HG02610 (cell line): Measurements from ENCODE around the gene FSD2.
"Not testable (repeated sequence)": the region's sequence is repeated elsewhere in the genome, so short reads cannot be mapped to it uniquely, and the experiment has no call there.

Experiments
- ATAC-seq: cut with Tn5 transposase; IDR thresholded peaks from one replicate; pipeline ENCODE4 v1.9.1; 2021; ENCODE audit warnings: mild to moderate bottlenecking, moderate library complexity; ENCODE audit not compliant: unreplicated experiment

The FSD2 gene

DNA sequence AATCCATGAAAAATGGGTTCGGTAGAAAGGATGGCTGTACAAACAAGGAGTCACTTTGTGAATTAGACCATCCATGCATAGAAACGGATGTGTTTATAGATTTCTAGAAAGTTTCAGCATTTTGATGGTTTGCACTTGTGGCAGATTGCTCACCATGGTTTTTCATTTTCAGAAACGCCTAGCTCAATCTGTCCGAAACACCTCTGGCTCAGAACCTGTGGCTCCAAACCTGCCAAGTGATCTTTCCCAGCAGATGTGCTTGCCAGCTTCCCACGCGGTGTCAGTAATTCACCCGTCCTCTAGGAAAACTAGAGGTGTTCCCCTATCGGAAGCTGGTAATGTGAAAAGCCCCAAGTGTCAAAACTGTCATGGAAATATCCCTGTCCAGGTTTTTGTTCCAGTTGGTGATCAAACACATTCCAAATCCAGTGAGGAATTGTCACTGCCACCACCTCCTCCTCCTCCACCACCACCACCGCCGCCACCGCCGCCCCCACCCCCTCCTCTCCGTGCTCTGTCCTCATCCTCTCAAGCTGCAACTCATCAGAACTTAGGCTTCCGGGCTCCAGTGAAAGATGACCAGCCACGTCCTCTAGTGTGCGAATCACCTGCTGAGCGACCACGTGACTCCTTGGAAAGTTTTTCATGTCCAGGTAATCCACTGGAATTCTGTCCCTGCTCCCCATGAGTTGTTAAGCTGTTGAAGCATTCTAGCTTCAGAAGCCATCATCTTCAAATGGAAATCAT is 24.7 kb upstream of the FSD2 start:
- no peak for ATAC-seq

DNA sequence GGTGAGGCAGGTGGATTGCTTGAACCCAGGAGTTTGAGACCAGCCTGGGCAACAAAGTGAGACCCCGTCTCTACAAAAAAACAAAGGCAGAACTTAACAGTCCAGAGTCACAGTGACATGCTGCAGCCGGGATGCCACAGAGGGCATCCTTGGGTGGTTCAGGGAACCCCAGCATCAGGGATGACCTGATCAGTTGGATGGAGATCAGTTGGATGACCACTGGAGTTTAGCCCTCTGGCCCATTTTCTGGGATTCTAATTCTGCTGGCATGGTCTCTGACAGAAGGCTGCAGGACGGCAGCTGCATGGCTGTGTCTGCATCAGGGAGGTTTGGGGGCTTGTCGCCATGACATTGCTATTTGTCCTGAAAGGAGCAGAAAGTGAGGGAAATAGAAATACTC is 23.4 kb upstream of the FSD2 start:
- no peak for ATAC-seq

DNA sequence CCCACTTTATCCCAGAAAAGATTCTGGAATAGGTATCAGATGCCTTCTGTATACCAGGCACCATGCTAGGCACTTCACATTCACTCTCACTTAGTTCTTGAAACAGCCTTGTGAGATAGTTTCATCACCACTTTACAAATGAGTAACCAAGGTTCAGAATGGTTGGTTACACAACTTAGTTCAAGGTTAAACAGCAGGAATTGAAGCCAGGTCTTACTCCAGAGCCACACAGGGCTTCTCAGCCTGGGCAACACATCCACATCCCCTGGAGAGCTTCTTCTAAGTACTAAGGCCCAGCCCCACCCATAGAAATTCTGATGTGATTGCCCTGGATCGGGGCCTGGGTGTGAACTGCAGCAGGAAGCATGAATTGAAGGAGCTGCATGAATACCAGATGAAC is 22.2 kb upstream of the FSD2 start:
- no peak for ATAC-seq

DNA sequence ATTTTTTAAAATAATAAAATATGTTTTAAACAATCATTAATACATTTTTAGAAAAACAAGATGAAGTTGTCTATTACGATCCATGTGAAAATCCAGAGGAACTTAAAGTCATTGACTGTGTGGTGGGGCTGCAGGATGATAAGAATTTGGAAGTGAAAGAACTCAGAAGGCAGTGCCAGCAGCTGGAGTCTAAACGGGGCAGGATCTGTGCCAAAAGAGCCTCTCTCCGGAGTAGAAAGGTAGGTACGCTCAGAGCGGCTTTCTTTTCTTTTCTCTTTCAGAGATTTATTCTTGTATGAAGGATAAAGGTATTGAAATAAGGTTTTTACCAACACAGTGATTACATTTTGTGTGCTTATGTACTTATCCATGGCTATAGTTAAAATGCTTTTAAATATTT is 17.2 kb upstream of the FSD2 start:
- ATAC-seq: no peak

DNA sequence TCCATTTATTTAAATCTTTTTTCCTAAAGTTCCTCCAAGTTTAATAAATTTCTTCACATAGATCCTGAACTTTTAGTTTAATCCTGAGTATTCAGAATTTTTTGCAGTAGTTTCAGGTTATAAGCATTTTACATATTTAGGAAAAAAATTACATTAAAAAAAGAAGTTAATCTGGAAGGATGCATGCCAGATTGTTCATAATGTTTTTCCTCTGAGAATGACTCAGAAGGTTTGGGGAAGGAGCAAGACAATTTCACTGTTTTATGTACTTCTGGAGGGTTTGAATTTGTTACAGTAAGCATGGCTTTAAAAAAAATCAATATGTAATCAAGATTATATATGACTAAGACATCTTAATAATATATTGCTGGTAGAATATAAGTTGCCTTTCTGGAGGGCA is 16.0 kb upstream of the FSD2 start:
- ATAC-seq: not testable (repeated sequence)

DNA sequence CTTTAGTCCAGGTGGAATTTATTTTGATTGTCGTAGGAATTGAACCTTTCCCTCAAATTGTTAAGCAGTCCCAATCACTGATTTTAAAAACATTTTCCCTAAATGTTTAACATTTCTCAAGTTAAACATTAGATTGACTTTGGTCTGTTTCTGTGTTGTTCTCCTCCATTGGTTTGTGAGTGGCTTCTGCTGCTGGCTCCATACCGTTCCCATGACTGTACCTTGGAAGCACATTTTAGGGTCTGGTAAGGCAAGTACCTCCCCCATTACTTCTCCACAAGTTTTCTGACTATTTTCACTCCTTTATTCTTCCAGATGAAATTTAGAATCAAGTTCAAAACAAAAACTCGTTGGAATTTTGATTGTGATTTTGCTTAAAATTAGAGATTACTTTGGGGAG is 15.5 kb upstream of the FSD2 start:
- ATAC-seq: not testable (repeated sequence)

DNA sequence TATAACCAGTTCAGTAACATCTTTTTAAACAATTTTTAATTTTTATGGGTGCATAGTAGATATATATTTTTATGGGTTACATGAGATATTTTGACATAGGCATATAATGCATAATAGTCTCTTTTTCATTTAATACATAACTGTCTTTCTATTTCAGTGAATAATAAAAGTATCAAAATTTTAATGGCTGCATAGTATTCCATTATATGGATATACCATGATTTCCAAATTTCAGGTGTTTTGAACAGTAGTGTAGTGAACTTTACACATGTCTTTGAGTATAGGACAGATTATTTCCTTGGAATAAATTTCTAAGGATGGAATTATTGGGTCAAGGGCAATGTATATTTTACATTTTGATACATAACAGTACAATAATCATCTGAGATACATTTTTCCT is 14.3 kb upstream of the FSD2 start:
- no peak for ATAC-seq

DNA sequence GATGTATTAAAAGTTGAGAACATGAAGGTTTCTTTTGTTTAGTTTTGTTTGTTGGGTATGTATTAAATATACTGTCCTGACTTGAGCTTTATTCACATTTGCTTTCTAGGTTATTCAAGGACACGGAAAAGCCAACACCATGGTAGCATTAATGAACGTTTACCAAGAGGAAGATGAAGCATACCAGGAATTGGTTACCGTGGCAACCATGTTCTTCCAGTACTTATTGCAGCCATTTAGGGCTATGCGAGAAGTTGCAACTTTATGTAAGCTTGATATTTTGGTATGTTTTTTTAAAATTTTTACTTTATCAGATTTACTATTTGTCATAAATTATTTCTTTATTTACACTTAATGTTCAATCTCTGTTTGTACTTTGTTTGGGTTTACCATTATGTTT is 7.1 kb upstream of the FSD2 start:
- no peak for ATAC-seq

DNA sequence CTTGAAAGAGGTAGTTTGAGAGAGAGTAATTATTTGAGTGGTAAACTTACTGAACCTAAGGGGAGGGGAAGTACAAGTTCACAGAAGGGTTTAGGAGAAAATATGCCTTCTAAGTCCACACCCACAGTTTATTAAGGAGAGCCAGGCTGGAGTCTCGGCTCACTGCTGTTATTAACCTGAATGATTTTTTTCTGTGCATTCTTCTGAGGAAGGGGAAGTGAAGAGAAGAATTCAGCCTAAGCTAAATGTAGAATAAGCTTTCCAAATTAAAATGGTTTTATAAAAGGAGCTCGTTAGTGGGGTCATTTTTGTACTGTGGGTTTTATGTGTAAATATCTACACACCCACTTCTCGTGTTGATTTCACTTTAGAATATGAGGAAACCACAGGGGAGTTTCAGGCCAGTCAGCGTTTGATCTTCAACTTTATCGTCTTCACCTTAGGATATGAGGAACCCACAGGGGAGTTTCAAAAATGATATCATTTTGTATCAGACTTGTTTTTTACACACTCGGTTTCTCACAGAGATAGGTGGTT is 5.1 kb upstream of the FSD2 start:
- no peak for ATAC-seq

DNA sequence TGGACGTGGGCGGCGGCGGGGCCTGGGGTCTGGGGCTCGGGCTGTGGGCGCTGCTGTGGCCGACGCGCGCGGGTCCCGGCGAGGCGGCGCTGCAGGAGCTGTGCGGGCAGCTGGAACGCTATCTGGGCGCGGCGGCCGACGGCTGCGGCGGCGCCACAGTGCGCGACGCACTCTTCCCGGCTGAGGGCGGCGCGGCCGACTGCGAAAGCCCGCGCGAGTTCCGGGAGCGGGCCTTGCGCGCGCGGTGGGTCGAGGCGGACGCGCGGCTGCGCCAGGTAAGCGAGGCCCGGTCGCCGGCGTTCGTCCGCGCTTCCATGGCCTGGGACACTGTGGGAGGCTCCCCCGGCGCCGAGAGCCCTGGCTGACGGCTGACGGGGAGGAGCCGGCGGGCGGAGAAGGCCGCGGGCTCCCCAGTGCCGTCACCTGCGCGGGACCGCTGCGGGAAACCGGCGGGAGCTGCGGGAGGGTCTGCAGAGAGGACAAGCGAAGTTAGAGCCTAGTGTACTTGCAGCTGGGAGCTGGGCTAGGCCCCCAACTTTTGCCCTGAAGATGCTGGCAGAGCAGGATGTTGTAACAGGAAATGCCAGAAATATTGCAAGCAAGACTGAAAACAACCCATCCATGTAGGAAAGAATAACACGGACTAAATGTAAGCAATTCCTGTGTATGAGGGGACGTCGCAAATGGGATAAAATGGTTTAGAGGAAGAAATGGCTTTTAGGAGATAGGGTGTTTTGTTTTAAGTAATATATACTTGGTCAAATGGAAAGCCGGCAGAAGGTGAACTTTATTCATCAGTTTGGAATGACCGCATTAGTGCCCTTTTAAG is 4.4 kb upstream of the FSD2 start:
- peak; percentile 3 for ATAC-seq

DNA sequence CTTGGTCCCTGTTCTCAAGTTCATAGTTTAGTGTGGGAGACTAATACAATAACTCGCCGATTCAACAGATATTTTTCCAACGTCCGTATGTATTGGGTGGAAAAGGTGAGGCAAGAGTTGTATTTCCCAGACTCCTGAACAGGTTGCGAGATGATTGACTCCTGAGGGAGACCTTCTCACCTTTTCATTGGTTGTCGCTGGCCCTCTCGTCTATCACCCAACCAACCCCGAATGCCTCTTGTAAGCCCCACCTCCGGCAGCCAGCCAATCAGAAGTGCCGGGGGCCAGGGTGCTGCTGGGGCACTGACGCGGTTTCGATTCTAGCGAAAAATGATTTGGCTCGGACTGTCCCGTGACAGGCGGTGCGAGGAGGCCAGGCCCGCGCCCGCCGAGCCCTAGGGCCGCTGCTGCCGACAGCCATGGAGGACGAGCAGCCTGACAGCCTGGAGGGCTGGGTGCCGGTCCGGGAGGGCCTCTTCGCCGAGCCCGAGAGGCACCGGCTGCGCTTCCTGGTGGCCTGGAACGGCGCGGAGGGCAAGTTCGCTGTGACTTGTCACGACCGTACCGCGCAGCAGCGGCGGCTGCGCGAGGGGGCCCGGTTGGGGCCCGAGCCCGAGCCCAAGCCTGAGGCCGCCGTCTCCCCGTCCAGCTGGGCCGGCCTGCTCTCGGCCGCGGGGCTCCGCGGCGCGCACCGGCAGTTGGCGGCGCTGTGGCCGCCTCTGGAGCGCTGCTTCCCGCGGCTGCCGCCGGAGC is 3.6 kb upstream of the FSD2 start, which contains the start of gene WHAMM:
Gene WHAMM, plus strand, starts transcription at position 321 of the 753 bp plus-strand sequence. Its CDS starts 99 bp downstream, at position 420.
- ATAC-seq: peak; percentile 80

DNA sequence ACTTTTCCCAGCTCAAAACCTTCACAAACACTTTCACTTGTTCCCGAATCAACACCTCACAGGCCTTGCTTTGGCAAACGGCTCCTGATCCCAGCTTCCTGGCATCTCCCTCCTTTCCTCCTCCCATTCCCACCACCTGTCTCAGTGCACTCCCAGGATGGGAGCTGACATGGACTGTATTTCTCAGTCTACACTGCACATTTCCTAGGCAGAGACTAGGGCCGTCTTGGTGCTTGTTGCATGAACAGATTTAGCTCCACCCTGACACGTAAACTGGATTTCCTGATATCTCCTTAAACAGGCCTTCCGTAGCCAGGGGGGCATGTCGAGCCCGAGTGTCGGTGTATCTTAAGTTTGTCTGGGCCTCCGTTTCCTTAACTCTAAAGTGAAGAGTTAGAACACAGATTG is 2.8 kb upstream of the FSD2 start:
- no peak for ATAC-seq

DNA sequence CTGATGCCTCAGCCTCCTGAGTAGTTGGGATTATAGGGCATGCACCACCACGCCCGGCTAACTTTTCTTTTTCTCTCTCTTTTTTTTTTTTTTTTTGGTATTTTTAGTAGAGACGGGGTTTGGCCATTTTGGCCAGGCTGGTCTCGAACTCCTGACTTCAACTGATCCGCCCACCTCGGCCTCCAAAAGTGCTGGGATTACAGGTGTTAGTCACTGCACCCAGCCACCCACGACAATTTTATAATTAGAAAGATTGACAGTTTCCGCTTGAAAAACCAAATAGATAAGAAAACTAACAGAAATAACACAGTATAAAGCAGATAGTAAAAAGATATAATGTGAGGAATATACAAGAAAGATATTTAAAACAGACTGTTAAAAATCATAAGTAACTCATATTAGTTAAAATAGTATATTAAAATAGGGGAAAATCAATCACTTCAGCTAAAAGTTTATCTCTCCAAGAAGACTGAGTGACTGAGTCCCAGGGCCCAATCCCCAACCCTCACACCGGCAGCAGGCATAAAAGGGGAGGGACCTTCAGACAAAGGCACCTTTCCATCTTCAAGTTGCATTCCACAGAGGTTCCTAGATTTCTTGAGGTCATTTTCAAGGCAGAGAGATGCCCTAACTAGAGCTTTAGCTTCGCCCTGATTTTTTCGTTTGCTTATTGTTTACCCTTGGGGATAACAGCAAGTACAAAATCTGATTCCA is 2.2 kb upstream of the FSD2 start:
- ATAC-seq: no peak

DNA sequence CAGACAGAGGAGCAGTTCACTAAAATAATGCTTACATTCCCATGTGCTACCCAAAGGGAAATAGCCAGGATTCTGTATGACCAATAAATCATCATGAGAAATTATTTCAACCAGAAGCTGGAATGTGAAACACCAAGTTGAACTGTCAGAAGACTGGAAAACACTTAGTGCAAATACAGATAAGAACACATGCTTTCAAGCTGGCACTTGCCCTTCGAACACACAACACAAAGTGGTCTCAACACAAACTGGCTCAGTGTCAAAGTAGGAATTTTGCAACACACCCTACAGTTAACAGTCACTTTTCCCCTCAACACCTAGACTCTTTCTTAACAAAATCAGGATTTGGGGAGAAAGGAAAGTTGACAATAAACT is 1.3 kb downstream of the FSD2 start:
- ATAC-seq: no peak

DNA sequence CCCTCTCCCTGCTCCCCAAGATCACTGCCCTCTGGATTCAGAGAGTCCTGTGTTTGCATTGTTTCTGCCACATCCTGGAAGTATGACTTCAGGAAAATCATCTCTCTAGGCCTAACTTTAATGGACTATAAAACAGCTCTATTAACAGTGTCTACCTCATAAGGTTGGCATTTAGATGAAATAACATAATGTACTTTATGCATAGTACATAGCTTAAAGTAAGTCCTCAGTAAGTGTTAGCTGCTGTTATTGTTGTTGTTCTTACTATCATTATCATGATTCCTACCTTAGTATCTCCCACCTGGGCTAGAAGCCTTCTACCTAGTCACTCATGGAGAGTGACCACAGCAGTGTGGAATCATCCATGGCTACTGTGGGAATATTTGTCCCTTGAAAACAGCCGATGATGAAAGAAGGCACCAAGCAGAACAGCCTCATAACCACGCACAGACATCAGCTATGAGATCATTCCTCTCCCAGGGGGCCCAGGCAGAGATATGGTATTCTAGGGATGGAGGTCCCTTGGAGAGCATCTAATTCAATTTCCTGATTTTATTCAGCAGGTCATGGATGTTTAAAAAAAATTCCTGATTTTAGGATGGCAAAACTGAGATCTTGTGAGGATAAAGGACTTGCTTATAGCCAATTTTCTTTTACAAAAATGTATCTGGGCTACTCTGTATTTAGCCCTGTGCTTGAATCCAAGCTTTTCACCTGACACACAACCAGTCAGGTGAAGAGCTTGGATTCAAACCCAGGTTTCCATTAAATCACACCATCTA is 1.9 kb downstream of the FSD2 start:
- no peak for ATAC-seq

DNA sequence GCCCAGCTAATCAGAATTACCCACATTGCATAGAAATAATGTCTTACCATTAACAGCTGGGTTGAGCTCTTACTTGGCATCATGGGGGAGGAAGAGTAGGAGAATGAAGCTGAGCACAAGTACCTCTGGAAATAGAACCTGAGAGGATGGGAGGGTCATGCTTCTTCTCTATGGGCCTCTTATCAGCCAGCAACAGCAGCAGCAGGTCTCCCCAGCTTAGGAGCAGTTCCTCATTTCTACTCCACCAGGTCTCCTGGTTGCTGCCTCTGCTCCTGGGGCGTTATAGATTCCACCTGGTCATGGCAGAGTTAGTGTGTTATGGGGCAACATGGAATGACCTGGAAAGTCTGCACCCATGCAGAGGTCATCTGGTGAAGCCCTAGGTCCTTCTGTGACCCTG is 3.4 kb downstream of the FSD2 start:
- ATAC-seq: no peak

DNA sequence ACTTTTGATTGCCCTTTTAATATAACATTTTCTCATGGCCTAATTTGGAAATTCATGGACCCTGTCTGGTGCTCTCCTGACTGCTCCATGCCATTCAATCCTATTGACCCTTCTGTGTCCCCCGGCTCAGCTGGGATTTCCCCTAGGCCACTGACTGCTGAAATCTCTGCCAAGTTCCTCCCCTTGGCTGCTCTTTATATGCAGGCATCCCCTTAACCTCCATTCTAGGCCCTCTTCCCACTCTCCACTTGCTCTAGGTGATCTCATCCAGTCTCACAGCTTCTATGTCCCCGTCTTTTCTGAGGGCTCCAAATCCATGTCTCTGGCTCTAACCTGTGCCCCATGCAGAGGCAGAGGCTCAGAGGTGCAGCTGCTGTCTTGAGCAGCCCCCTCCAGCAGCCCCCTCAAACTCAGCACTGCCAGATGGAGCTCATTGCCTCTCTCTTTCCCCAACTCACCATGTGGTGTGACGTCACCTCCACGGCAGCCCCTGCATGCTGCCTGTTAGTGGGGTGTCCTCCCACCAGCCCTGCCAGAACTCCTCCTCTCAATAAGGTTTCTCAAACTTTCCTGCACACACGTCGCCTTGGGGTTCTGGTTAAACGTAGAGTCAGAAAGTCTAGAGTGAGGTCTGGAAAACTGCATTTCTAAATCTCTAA is 6.6 kb downstream of the FSD2 start:
- no peak for ATAC-seq

DNA sequence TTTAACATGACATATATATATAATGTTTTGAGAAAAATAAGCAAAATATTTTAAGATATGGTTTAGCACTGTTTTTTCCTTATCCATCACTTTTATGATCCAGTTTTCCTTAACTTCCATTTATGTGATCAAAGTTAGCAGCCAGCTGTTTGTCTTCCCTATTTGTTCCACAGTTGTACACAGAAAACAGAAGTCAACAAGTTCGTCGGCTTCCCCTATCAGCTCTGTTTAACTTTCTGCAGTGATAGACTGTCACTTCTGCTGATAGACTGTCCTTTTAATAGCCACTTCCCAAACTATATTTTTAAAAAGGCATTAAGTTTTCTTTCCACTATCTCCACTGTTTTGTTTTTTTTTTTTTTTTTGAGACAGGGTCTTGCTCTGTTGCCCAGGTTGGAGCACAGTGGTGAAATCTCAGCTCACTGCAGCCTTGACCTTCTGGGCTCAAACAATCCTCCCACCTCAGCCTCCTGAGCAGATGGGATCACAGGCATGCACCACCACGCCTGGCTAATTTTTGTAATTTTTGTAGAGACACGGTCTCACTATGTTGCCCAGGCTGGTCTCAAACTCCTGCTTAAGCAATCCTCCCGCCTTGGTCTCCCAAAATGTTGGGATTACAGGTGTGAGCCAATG is 7.2 kb downstream of the FSD2 start:
- no peak for ATAC-seq

DNA sequence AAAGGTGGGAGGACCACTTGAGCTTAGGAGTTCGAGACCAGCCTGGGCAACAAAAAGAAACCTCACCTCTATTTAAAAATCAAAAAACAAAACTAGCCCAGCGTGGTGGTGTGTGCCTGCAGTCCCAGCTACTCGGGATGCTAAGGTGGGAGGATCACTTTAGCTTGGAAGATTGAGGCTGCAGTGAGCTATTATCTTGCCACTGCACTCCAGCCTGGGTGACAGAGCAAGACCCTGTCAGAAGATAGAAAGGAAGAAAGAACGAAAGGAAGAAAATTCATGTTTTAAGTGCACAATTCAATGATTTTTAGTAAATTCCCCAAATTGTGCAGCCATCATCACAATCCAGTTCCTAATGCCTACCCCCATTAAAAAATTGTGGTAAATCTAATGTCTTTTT is 7.8 kb downstream of the FSD2 start:
- no peak for ATAC-seq
